GM18861 (cell line): ENCODE data around the gene RNU2-63P.
A peak's percentile ranks its signal among the peaks of the same experiment; 100 is the strongest.
"Not testable (repeated sequence)": the region's sequence is repeated elsewhere in the genome, so short reads cannot be mapped to it uniquely, and the experiment has no call there.

ENCODE experiments used
- ATAC-seq: cut with Tn5 transposase; IDR thresholded peaks from one replicate; pipeline ENCODE4 v1.9.1; 2021; ENCODE audit not compliant: unreplicated experiment

The RNU2-63P gene

DNA sequence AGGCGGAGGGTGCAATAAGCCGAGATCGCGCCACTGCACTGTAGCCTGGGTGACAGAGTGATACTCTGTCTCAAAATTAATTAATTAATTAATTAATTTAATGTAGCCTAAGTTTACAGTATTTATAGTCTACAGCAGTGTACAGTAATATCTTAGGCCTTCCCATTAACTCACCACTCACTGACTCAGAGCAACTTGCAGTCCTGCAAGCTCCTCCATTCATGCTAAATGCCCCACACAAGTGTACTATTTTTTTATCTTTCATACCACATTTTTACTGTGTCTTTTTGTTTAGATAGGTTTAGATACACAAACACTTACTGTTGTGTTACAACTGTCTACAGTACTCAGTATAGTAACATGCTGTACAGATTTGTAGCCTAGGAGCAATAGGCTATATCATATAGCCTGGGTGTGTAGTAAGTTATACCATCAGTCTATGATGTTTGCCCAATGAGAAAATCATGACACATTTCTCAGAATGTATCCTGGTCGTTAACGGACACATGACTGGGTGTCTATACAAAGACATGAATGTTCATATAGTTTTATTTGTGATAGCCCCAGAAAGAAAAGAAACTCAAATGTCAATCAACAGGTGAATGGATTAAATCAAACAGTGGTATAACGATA lies 15.8 kb upstream of the RNU2-63P start:
- no peak for ATAC-seq

DNA sequence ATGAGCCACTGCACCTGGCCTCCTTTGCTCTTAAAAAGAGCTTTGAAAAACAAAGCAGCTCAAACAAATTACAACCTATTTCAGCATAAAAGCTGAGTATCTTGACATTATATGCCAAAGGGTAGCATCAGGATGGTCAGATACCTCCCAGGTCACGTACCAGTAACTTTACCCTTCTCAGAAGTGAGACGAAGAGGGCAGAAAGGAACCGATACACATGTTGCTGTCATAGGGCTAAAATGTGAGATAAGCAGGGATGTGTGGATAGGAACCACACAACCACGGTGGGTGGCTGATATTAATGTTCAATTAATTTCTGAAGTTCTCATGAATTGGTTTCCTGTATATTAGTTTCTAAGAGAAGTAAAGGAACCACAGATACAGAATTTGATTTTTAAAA lies 12.6 kb upstream of the RNU2-63P start:
- no peak for ATAC-seq

DNA sequence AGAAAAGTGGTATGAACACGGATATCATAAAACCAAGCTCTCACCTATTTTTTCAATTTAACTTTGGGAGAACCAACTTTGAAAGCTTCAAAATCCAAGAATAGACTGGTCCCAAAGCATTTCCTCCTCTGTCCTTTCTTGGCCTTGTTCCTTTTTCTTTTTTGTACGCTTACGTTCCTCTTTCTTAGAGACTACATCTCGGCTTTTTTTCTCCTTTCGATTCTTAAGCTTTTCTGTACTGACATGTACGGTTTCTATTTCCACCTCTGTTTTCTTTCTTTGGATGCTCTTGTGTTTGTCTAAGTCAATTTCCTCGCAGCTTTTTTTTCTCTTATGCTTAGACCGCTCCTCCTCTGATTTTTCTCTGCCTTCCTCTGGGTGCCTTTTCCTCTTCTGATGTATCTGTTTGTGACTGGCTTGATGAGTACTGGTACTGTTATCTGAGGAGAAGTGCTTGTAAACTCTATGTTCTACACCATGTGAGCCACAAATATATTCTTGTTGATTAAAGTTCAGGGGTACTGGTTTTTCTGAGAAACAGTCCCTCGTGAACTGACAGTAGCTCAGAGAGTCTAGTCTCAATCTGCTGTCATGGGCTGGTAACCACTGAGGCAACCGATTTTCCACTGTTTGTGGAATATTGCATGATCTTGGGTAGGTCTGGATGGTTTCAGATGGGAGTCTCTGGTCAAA lies 11.5 kb upstream of the RNU2-63P start:
- peak; percentile 39 for ATAC-seq

DNA sequence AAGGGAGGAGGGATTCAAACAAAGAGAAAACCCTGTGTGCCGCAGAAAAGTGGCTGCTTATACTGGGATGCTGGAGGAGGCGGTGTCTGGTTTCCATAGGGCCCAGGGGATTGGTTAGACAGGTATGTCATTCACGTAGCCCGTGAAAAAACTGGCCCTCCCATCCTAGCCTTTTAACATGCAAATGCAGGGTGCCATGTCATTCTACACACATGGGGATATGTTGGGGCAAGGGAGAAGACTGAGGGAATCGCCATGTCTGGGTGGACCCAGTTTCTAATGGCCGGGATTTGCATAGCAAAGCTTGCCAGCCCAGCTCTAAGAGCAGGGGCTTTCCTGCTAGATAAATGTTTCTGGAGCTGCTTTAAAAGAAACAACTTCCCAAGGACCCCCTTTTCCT lies 8.2 kb upstream of the RNU2-63P start:
- ATAC-seq = no peak

DNA sequence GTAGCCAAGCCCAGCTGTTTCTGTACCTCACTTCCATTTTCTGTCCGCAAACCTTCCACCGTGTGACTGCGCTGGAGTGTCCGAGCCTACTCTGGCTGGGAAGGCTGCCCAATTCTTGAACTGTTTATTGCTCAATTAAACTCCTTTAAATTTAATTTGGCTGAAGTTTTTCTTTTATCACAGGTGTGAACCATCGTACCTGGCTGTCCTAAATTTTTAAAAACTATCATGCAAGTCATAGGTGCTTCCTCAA lies 6.2 kb upstream of the RNU2-63P start:
- ATAC-seq = no peak

DNA sequence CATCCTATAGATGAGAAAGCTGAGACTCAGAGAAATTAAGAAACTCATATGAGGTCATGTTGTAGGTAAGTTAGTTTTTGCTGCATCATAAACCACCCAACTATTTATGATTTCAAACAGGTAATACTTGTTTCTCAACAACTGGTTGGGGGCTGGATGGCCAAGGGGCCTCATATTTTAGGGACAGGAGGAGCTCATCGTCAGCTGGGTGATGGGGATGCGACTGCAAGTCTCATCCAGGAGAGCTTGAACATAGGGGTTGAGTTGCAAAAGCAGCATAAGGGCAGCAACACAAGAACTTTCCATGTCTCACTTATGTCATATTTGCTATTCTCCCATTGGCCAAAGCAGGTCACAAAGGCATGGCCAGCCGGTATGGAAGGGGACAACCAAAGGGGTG lies 3.6 kb upstream of the RNU2-63P start:
- no peak for ATAC-seq

DNA sequence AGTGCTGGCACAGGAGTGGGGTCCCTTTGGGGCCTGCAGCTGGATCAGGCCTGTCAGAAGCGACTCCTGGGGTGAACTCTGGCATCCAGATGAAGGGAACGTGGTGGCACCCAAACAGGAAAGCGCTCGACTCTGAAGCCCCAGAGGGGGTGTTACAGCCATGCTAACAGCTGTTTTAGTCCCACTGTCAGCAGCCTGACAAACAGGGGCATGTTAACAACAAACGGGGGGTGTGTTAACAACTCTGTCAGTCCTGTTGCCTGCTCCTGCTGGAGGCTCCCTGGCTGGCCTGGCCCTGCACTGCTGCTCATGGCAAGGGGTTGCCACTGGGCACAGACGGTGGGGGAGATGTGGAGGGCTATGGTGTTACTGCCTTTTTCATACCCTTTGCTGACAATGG lies 2.6 kb upstream of the RNU2-63P start:
- ATAC-seq = no peak

DNA sequence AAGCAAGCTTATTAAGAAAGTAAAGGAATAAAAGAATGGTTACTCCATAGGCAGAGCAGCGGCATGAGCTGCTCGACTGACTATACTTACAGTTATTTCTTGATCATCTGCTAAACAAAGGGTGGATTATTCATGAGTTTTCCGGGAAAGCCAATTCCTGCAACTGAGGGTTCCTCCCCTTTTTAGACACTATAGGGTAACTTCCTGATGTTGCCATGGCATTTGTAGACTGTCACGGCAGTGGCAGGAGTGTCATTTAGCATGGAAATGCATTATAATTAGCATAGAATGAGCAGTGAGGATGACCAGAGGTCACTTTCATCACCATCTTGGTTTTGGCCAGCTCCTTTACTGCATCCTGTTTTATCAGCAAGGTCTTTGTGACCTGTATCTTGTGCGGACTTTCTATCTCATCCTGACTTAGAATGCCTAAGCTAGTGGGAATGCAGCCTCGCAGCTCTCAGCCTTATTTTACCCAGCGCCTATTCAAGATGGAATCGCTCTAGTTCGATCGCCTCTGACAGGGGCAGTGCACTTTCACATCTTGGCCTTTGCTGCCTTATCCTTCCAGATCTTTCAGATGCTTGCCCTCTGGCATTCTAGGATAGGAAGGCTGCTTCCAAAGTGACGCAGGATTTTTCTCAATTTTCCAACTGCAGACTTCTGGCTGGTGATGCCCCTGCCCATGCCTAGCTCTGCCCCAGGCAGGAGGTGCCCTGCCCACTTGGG lies 1.9 kb upstream of the RNU2-63P start:
- ATAC-seq = not testable (repeated sequence)

DNA sequence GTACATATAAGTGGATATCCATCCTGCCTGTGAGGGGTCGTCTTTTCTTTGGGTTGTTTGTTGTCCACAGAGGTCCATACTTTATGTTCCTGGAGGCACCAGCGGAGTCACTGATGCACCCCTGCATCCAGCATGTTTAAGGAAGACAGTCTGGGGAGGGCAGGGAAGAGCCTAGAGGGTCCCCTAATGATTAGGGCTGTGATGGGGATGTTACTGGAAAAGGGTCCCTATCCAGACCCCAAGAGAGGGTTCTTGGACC lies 1.4 kb upstream of the RNU2-63P start:
- ATAC-seq = not testable (repeated sequence)

DNA sequence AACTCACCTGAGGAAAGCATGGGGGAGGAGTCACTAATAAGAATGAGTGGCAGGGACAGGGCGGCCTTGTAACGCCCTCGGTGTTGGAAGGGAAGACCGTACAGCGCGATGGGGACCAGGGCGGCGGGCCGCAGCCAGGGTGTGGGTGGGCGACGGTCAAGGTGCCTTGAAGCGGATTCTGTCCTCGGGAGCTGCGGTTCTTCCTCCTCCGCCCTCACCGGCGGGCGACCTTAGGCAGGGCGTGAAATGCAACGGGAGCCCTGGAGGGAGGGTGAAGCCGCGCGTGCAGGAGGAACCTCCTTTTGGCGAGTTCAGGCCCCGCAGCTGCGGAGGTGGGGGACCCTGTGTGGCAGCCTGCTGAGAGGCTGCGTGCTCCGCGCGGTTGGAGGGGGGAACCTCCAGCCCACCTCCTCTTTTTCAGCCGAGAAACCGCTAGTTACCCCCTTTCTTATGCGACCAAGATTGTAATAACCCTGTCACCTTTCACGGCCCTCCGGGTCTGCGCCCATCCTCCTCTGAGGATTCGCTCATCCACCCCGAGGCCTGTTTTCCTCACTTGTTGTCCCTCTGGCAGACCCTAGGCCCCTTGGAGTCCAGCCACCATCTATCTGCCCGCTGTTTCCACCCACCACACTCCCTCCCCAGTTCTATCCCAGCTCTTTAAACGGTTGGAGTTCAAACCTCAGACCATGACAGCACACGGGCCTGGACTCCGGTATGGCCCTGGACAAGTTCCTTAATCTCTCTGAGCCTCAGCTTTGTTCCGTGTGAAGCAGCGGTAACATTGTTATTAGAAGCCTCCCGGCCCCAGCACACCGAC lies 823 bp upstream of the RNU2-63P start:
- peak; percentile 57 for ATAC-seq

DNA sequence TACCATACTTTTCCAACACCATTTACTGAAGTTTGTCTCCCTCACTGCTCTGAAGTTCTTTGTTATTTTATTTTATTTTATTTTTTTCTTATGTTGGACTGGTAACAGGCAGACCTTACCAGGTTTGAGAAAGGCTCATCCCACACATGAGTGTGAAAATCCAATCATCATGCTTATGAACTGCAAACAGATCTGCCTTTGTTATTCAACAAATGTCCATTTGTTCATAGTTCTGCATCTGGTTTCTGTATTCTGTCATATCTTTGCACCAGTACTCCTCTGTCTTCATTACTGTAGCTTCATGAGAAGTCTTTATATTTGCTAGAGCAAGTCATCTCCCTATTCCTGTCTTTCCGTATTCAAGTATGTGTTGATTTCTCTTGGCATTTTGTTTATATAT lies 5.3 kb downstream of the RNU2-63P start:
- no peak for ATAC-seq

DNA sequence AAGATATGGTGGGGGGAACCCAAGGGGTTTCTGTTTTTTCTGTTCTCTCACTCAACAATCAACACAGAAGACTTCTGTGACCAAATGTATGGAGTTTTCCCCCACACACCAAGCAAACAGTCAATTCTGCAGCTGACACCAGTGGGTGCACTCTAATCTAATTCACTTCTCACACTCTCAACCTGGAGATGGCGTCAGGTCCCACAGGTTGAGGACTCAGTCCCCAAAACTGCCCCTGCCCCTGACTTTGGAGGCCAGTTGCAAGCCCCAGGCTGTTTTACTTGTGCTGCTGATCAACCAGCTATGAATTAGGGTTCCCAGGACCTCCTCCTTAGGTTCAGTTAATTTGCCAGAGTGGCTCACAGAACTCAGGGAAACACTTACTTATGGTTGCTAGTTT lies 6.2 kb downstream of the RNU2-63P start:
- no peak for ATAC-seq

DNA sequence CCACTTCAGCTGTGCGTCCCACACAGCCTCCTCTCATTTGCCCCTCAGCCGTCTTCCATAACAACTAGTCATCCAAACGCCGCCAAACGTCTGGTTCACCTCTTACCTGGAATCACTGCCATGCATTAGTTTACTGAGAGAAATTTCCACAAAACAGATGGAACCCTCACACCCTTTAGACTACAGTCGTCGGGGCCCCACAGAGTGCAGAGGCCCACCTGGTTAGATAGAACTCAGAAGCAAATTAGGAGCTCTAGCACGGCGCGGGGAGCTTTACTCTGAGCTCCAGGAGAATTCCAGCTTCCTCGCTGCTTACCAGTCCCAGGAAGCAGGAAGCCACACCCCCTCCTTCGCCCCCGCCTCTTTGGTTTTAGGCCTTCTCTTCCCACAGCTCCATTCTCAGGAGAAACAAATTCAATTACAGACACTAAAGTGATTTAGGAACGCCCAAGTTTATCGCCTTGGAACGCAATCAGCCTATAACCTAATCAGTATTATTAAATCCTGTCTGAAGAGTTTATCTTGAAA lies 9.4 kb downstream of the RNU2-63P start:
- no peak for ATAC-seq

DNA sequence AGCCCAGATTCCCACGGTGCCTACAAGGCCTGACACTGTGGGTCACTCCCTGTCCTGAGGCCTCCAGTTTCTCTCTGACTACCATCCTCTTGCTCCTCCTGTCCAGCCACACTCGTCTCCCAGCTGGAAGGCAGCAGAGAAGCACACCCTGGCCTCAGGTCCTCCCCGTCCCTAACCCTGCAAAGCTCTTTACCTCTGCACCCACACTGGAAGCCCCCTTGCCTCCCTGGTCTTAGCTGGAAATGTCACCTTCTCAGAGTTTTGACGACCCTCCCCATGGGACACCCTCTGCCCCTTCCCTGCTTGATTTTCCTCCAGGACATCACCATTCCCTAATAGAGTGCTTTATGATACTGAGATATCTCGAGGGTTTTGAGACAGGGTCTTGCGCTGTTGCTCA lies 10.6 kb downstream of the RNU2-63P start:
- no peak for ATAC-seq

DNA sequence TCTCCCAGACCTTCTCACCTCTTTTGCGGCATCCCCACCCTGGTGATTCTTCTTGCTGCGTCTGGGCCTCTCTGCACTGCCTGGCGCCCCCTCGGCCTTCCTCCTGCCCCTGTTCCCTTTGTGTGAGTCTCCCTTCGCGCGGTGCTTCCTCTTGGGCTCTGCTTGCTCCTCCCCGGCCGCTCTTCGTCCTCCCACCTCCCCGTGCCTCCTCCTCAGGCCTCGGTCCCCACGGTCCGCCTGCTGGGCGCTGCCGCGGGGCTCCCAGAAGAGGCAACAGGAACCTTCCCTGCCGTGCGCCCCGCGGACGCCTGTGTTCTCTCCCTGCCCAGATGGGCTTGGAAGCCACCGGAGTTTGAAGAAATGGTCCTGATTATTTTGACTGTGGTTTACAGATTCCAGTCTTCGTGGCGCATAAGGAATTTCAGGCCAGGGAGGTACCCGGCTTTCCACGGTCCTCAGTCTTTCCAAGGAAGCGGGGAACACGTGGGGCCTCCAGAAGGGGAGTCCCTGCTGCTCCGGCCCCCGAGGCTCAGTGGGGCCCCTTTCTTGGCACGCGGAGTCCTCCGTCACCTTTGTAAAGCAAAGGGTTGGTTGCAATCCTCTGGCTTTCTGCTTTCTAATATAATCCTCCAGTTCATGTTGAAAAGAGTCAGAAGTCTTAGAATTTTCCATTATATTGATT lies 13.1 kb downstream of the RNU2-63P start:
- ATAC-seq = no peak

DNA sequence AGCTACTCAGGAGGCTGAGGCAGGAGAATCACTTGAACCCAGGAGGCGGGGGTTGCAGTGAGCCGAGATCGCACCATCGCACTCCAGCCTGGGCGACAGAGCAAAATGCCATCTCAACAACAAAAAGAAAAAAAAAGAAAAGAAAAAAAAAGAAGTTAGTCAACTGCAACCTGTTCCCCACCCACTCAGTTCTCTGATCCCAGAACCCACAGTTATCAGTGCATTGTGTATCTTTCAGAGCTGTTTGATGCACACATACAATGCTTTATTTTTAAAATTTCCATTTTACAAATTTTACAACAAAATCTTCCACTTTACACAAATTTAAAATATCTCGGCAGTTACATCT lies 14.0 kb downstream of the RNU2-63P start:
- ATAC-seq = no peak

DNA sequence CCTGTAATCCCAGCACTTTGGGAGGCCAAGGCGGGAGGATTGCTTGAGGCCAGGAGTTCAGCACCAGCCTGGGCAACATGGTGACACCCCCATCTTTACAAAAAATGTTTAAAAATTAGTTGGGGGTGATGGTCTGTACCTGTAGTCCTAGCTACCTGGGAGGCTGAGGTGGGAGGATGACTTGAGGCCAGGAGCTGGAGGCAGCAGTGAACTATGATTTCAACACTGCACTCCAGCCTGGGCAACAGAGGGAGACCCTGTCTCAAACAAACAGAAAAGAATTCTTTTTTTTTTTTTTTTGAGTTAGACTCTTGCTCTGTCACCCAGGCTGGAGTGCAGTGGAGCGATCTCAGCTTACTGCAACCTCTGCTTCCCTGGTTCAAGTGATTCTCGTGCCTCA lies 15.9 kb downstream of the RNU2-63P start:
- ATAC-seq = not testable (repeated sequence)

DNA sequence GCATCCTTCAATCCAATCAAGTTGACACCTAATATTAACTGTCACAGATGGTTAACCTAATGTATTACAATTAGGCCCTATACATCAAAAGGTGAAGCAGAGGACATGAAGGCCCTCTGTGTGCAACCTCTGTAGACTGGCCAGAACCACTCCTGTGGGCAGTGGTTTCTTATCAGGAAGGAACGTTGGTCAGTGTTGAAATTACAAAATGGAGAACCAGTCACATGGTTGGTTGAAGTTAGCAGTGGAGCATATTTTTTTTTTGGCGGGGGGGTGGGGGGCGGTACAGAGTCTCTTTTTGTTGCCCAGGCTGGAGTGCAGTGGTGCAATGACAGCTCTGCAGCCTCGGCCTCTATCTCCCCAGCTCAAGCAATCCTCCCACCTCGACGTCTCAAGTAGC lies 19.8 kb downstream of the RNU2-63P start:
- ATAC-seq = no peak

DNA sequence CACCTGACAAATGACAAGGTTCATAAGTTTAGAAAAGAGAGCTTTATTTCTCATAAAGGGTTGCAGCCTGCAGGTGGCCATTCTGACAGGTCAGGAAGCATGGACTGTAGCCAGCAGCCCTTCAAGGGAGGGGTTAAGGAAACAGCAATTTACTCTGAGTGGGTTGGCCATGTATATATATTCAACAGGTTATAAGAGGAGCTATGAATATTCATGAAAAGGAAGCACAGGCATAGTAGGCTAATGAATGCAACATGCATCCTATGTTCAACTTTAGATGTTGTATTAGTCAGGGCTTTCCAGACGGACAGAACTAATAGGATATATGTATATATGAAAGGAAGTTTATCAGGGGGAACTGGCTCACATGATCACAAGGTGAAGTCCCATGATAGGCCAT lies 20.6 kb downstream of the RNU2-63P start:
- no peak for ATAC-seq

DNA sequence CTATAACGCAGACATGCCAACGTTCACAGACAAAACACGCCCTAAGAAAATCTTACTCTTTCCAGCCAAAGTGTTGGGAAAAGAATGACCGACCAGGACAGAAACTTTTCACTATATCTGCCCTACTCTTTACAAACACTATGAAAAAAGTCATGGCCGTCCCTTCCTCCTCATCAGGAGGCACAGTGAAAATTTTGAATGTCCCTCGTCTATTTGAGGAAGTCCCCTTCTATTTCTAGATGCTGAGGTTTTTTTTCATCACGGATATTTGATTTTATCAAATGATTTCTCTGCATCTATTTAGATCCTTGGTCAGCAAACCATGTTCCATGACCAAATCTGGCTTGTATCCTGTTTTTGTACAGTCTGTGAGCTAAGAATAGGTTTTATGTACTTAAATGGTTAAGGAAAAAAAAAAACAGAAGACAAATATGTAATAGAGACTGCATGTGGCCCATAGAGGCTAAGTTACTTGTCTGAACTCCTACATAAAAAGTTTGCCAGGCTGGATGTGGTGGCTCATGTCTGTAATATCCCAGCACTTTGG lies 22.0 kb downstream of the RNU2-63P start:
- not testable (repeated sequence) for ATAC-seq

DNA sequence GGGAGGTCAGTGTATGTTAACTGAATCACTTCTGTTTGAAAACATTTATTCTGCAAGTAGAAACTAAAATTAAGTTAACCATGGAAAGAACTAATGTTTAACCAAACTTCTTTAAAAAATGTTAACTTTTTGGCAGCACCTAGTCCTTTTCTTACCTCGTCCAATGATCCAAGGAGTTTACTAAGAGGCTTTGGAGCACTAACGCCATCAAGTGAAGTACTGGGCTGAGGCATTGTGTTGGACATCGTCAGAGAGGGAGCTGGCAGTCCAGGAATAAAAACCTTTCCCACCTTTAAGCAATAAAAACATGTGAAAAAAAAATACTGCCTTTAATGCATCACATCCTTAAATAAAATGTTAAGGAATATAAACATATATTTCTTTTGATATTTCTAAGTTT lies 23.8 kb downstream of the RNU2-63P start:
- ATAC-seq = not testable (repeated sequence)
